Fibroblast of upper back skin (primary cell): ENCODE results near the gene MYO6.
A peak's percentile ranks its signal among the peaks of the same experiment; 100 is the strongest.

Experiments used
- DNase-seq: peaks from one replicate; pipeline ENCODE4 v3.0.0-alpha.2; 2013

Gene MYO6

GRCh38 chr6:75770844-75771243, 21.8 kb downstream of the MYO6 start:
- no peak for DNase-seq

GRCh38 chr6:75775219-75775618, 26.2 kb downstream of the MYO6 start:
- peak; percentile 14 for DNase-seq

DNA sequence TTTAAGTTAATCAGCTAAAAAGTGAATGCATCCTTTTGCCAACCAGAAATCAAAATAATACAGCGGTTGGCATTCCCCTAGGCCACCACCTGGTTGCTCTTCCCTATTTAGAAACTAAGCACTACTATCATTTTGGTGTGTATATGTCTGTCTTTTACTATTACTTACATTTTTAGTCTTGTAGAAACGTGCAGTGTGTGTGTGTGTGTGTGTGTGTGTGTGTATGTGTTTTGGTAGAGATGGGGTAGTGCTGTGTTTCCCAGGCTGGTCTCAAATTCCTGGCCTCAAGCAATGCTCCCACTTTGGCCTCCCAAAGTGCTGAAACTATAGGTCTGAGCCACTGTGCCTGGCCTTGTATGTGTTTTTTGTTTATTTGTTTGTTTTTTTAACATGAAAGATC, 27.4 kb downstream of the MYO6 start:
- no peak for DNase-seq

DNA sequence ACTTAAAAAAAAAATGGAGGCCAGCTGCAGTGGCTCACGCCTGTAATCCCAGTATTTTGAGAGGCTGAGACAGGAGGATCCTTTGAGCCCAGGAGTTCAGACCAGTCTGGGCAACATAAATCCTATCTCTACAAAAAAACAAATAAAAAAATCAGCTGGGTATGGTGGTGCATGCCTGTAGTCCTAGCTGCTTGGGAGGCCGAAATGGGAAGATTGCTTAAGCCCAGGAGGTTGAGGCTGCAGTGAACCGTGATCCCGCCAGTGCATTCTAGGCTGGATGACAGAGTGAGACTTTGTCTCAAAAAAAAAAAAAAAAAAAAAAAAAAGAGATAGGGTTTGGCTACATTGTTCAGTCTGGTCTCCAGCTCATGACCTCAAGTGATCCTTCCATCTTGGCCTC, 29.7 kb downstream of the MYO6 start:
- no peak for DNase-seq

DNA sequence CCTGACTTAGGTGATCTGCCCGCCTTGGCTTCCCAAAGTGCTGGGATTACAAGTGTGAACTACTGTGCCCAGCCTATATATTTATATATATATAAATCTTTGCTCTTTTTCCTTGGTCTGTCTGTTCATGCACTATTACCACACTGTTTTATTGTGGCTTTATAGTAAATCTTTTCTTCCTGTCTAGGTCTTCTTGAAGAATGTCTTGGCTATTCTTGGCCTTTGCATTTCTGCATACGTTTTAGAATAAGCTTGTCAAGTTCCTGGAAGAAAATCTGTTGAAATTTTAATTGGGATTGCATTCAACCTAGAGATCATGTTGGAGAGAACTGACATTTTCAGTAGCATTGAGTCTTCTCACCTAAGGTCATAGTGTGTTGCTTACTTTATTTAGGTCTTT, 37.1 kb downstream of the MYO6 start:
- no peak for DNase-seq

DNA sequence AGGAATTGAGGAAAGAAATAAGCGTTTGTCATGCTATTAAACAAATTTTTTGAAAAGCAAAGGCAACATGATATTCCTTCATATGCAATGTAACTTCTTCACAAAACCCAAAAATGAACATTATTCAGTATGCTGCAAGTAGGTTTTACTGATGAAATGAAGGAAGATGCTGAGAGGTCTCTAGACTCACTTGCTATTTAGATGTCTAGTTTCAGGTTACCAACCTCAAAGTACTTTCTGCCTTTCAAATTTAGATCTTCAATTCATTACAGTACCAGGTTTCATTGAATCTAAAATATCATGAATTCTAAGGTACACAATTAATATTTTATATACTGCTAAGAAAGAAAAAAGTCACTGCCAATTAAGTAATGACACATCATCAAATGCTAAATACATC, 39.9 kb downstream of the MYO6 start:
- DNase-seq: no peak

- DNase-seq: no peak
Observed at GRCh38 chr6:75791881-75792280, 42.8 kb downstream of the MYO6 start.

DNA sequence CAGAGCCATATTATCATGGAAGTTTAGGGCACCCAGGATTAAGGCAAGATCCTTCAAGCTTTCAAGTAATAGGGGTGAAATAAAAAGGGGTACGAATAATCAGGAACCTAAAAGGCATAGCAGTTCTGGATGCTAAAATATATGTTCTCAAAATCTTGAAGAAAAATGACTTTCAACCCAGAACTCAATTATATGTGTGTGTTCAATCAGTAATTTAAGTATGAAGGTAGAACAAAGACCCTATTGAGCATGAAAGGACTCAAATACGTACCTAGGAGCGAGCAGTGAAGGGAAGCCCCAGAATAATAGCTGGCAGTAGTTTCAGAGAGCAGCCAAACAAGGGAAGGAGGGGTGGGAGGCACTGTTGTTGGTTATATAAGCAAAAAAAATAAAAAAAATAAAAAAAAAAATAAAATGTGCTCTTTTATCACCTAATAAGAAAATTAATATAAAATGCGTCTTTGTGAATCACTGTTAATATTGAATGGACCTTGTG, 45.4 kb downstream of the MYO6 start:
- DNase-seq: no peak

GRCh38 chr6:75794954-75795739, 46.1 kb downstream of the MYO6 start:
- DNase-seq: no peak

DNA sequence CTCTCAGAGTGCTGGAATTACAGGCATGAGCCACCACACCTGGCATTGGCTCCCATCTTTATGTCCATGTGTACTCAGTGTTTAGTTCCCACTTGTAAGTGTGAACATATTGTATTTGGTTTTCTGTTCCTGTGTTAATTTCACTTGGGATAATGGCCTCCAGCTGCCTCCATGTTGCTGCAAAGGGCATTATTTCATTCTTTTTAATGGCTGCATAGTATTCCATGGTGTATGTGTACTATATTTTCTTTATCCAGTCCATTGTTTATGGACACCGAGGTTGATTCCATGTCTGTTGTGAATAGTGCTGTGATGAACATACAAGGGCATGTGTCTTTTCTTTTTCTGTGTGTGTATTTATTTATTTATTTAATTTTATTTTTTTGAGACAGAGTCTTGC, 47.7 kb downstream of the MYO6 start:
- no peak for DNase-seq

GRCh38 chr6:75800133-75800532, 51.1 kb downstream of the MYO6 start:
- DNase-seq: no peak

GRCh38 chr6:75800708-75801505, 51.9 kb downstream of the MYO6 start:
- no peak for DNase-seq

- peak; percentile 14 for DNase-seq
Observed at GRCh38 chr6:75802366-75802765, 53.3 kb downstream of the MYO6 start.

- DNase-seq: no peak
Observed at GRCh38 chr6:75808507-75808906, 59.5 kb downstream of the MYO6 start.

GRCh38 chr6:75812560-75812959, 63.5 kb downstream of the MYO6 start:
- no peak for DNase-seq

- DNase-seq: no peak
Observed at GRCh38 chr6:75813476-75814250, 64.6 kb downstream of the MYO6 start.

- peak; percentile 39 for DNase-seq
Observed at GRCh38 chr6:75815756-75816155, 66.7 kb downstream of the MYO6 start.

DNA sequence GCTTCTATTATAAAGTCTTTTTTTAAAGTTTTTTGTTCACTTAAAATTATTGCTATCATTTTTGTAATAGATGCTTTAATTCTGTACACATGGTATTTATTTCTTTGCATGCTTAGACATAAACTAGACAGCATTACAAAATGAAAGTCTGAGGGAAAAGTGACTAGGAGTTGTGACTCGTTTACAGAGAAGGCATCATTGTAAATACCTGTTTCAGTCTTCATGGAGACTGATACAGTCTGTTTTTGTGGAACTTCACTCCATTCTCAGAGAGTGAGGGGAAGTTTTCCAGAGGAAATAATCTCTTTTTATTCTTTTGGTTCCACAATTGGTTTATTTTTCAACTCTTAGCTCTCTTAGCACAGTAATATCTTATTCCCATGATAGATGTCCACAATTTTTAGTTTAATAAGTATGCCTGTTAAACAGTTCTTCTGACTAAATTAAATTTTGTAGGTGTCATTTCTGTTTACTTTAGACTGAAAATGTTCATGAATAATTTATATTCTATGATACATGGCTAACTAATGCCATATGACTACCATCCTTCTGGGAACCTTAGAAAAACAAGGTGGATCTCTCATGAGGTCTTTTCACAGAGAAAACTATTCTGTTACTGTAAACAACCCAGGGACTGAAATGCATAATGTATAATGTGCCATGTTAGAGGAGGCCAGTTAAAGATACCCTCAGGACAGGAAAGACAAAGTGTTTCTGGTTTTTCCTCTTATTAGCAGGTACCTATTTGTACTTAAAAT, 69.2 kb downstream of the MYO6 start:
- DNase-seq: no peak

- DNase-seq: no peak
Observed at GRCh38 chr6:75819776-75820487, 70.9 kb downstream of the MYO6 start.

- DNase-seq: no peak
Observed at GRCh38 chr6:75824160-75824559, 75.1 kb downstream of the MYO6 start.

- no peak for DNase-seq
Observed at GRCh38 chr6:75827163-75827562, 78.1 kb downstream of the MYO6 start.
